H1 (cell line): ENCODE results near the gene CCT3. TPM values are rescaled to one million over a fixed set of nuclear protein-coding genes. Genes with fewer than 3 reads are reported as not detected.

ENCODE experiments used
- BCL11A ChIP-seq, 2 experiments: IDR thresholded peaks; one replicate each; pipeline ENCODE4 v1.6.1; 2011; ENCODE audit warnings: low read depth in 2 of 2, low read length in 2 of 2, mild to moderate bottlenecking in 2 of 2
- KDM5A ChIP-seq: fragments of 200-600 bp; IDR thresholded peaks from 2 replicates; pipeline ENCODE4 v1.7.1; 2012; ENCODE audit warnings: mild to moderate bottlenecking, low read length, inconsistent platforms, mixed read lengths
- polyA plus RNA-seq, 7 experiments: library from polyadenylated mRNA; depleted of rRNA in 3 of 7; stranded (reverse) in 5 of 7; unstranded in 2 of 7; fragments of >200 nt in 5 of 7; fragments of 200-250 nt in 2 of 7; gene quantifications; 1 replicate in 5 of 7; 2 replicates in 1 of 7; 4 replicates in 1 of 7; pipeline versions ENCODE4 v1.2.1 to v1.2.3, GENCODE V29; 2011 to 2013; ENCODE audit warnings: missing spikeins in 2 of 7, mixed read lengths in 2 of 7
- total RNA-seq: library from RNA; stranded (reverse); fragmentation: NEBNext Ultra II Directional; extraction: Animal tissue kit (Norgen Biotek cat#: 25700); gene quantifications from 2 replicates; pipeline ENCODE4 v1.2.1, GENCODE V29; 2021
- TF ChIP-seq, protein P1 (sequence below): IDR thresholded peaks from 2 replicates; pipeline ENCODE4 v1.6.1; 2011; ENCODE audit warnings: low read length, improper control_type of control experiment

The CCT3 gene
- total and polyA plus RNA-seq, 2 of the 8 experiments (the other 6 are each of a cell fraction or from before 2014, with no cell fraction given): 431 to 480 TPM

DNA sequence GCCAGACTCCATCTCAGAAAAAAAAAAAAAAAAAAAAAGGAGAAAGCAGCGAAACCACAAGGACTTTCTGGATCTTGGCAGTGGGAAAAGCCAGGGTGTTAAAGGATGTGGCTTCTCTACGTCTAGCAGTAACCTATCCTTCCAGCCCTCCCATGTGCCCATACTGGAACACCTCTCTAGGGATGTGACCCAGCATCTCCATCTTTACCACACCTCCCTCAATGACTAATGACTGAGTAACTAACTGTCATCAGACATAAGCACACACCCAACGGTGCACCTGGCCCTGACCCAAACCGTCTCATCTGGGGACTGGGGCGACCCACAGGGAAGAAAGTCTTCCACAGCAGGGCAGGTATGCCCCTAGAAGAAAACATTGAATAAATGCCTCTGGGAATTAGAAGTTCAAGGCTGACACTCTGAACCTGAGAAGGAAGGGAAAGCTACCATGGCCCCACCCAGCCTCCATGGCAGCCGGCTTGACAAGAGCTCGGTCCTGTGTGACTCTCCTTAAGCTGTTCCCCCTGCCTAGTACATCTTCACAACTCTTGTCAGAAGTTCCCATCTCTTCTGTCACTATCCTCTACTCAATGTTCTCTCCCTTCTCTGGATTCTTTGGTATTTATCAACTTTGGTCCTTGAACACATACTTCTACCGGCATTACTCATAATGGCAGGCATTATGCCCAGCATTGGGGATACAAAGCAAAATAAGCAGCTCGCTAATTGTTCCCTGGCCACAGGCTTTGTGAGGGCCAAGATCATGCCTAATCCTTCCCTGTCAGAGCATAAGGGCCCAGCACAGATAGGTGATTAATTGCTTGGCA is 75.4 kb downstream of the CCT3 start (continued):
- TF ChIP-seq BCL11A (IDR thresholded peaks at IDR 0.05; ENCODE audit: low read depth in 2 of 2, low read length in 2 of 2): no peak
- no peak for TF ChIP-seq KDM5A
- TF ChIP-seq, protein P1, sequence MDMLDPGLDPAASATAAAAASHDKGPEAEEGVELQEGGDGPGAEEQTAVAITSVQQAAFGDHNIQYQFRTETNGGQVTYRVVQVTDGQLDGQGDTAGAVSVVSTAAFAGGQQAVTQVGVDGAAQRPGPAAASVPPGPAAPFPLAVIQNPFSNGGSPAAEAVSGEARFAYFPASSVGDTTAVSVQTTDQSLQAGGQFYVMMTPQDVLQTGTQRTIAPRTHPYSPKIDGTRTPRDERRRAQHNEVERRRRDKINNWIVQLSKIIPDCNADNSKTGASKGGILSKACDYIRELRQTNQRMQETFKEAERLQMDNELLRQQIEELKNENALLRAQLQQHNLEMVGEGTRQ: no peak
- TF ChIP-seq, all 59 proteins: peak for 0
